LNCaP clone FGC (cell line): ENCODE measurements around the gene PHLDA3.
A peak's percentile ranks its signal among the peaks of the same experiment; 100 is the strongest.
"Not testable (repeated sequence)": the region's sequence is repeated elsewhere in the genome, so short reads cannot be mapped to it uniquely, and the experiment has no call there.

Experiments
- DNase-seq: peaks from one replicate; pipeline ENCODE4 v3.0.0-alpha.2; 2011; ENCODE audit warnings: low read depth
- H3K4me3 ChIP-seq: 2 replicates; pipeline ENCODE4 v1.5.1; 2011; ENCODE audit warnings: mild to moderate bottlenecking, low read depth, low read length, control low read depth
- CTCF ChIP-seq: IDR thresholded peaks from 2 replicates; pipeline ENCODE4 v1.5.1; 2012; ENCODE audit warnings: mild to moderate bottlenecking; ENCODE audit not compliant: control insufficient read depth, insufficient read depth; ENCODE audit errors: extremely low read depth

Gene PHLDA3

DNA sequence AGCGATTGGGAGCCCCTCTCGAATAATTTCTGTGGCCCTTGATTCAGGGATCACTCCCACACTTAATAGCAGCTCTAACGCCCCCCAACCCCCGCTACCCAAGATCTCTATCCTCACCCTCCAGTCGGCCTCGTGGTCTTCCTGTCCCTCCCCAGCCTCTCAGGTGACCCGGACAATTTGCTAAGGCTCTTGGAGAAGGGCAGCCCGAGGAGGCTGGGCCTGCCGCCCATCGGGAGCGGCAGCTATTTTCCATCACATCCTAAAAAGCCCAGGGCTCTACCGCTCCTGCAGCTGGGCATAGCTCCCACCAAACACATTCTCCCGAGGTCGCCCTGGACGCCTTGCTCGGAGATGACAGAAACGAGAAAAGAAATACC lies 12.0 kb upstream of the PHLDA3 start:
- TF ChIP-seq CTCF = no peak
- H3K4me3 ChIP-seq = peak overlapping the region; percentile 43
- no peak for DNase-seq

DNA sequence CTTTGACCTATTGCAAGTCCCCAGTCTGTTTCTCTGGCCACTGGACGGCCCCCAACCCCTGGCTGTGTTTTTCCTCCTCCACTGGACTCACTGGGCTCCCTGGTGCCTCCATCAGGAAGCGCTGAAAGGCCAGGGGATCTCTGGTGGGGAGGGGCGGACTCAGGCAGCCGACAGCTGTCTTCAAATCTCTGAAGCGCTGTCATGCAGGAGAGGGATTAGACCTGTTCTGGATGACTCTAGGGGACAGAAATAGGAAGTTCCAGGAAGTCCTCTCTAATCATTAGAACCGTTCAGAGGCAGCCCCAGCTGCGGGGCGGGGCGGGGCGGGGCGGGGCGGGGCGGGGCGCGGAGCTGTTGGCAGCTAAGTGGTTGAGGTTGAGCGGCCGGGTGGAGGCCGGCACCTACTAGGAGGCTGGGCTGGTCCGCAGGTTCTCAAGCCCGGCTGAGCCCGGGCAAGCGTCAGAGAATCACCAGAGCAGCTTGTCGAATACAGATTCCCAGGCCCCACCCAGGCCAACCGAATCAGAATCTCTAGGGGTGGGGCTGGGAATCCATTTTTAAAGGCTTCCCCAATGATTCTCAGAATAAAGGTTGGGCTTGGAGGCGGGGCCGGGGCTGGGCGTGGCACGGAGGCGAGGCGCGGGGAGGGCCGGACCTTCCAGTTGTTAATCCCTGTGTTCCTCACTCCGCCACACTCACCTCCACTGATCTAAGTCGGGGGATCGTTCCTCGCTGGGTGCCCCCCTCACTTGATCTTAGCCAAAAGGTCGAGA lies 11.4 kb upstream of the PHLDA3 start:
- DNase-seq = peak; percentile 94
- TF ChIP-seq CTCF = no peak
- peak overlapping the region; percentile 43 for H3K4me3 ChIP-seq

DNA sequence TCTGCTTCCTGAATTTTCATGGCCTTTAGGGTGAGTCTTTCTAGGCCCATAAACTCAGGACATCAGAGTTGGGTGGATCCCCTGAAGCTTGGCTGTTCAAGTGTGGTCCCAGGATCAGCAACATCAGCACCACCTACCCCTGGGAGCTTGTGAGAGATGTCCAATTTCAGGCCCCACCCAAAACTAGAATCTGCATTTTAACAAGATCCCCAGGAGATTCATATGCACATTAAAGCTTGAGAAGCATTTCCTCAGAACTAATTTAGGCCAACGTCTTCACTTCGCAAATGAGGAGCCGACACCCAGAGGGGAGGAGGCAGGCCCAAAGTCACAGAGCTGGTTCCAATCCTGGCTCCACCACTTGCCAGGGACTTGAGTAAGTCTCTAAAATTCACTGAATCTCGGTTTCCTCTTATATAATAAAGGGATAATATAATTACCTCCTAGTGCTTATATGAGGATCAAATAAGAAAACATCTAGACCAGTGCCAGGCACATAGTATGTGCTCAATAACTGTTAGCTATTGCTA lies 10.3 kb upstream of the PHLDA3 start:
- TF ChIP-seq CTCF = no peak
- no peak for DNase-seq
- no peak overlapping the region for H3K4me3 ChIP-seq

- H3K4me3 ChIP-seq, DNase-seq: not testable (repeated sequence)
Measured at GRCh38 chr1:201478666-201479065, 9.7 kb upstream of the PHLDA3 start.

GRCh38 chr1:201476670-201477344 lies 7.8 kb upstream of the PHLDA3 start:
- no peak for DNase-seq
- no peak for TF ChIP-seq CTCF

GRCh38 chr1:201475915-201476669 lies 7.1 kb upstream of the PHLDA3 start:
- no peak for TF ChIP-seq CTCF
- DNase-seq = no peak
- H3K4me3 ChIP-seq = no peak overlapping the region

More at GRCh38 chr1:201476670-201477344, 7.8 kb upstream of the PHLDA3 start:
- H3K4me3 ChIP-seq = no peak overlapping the region

- no peak overlapping the region for H3K4me3 ChIP-seq
- no peak for TF ChIP-seq CTCF
- no peak for DNase-seq
Measured at GRCh38 chr1:201475130-201475529, 6.1 kb upstream of the PHLDA3 start.
